ENCODE measurements around the gene PLEKHB1.

DNA sequence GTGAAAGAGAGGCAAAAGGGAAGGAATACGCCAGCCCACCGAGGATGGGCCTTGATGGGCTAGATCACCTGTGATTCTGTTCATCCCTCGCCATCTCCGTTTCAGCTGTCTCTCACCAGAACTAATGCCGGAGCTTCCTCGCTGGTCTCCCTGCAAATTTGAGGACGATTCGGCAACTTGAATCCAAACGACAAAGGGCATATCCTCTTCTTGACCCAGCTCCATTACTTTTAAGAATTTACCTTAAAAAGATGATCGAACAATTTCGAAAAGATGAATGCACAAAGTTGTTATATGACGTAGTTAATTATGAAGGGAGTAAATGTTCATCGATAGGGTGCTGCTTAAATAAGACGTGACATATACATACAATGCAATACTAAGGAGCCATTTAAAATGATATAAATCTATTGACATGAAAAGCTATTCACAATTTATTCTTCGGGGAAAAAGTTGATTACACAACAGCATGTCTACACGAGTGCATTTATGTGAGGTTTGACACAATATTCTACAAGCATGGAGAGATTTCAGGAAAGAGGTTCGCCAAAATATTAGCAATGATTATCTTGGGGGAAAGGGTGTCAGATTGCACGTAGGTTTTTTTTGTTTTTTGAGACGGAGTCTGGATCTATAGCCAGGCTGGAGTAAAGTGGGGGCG lies 47.5 kb upstream of the PLEKHB1 start:
- TF ChIP-seq SP1 (IDR thresholded peaks at IDR 0.05) (no peak), BHLHE40 (IDR thresholded peaks at IDR 0.05; ENCODE audit: borderline replicate concordance) (no peak), FOXK2 (IDR thresholded peaks at IDR 0.05) (no peak), SUZ12 (IDR thresholded peaks at IDR 0.05) (no peak), FOXM1 (IDR thresholded peaks at IDR 0.05; ENCODE audit: borderline replicate concordance) (no peak)

All from HEK293T (cell line).